Mammary epithelial cell (primary cell): ENCODE results near the gene BGN.

Source experiments
- EZH2 ChIP-seq: IDR thresholded peaks from 2 replicates; pipeline ENCODE4 v1.6.1; 2012; ENCODE audit warnings: low read length, inconsistent platforms, borderline replicate concordance
- TF ChIP-seq, protein P1 (sequence below), 2 donors: IDR thresholded peaks in 1 of 2; conservative IDR thresholded peaks in 1 of 2; 2 replicates each; pipeline ENCODE4 v1.5.1; 2011 to 2012; ENCODE audit warnings: inconsistent platforms in 2 of 2, low read length in 2 of 2, mild to moderate bottlenecking in 2 of 2, control low read depth in 1 of 2, low read depth in 1 of 2; ENCODE audit not compliant: insufficient read depth in 1 of 2; ENCODE audit errors: extremely low read depth in 1 of 2

DNA sequence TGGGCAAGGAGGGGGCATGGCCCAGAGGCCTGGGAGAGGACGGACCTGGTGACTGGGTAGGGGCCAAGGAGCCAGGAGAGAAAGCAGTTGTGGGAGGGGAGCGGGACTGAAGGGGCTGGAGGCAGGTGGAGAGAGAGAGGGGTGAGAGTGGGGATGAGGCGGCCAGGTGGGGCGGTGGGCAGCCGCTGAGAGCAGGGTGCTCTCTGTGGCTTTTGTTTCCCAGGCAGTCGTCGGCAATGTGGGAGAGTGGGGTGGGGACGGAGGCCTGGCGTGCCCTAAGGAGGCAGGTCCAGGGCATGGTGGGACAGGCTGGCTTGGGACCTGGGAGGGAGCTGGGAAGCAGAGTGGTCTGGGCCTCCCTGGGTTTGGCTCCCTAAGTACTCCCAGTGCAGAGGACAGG lies 19.5 kb downstream of the BGN start:
- TF ChIP-seq EZH2 = no peak
- TF ChIP-seq, protein P1, sequence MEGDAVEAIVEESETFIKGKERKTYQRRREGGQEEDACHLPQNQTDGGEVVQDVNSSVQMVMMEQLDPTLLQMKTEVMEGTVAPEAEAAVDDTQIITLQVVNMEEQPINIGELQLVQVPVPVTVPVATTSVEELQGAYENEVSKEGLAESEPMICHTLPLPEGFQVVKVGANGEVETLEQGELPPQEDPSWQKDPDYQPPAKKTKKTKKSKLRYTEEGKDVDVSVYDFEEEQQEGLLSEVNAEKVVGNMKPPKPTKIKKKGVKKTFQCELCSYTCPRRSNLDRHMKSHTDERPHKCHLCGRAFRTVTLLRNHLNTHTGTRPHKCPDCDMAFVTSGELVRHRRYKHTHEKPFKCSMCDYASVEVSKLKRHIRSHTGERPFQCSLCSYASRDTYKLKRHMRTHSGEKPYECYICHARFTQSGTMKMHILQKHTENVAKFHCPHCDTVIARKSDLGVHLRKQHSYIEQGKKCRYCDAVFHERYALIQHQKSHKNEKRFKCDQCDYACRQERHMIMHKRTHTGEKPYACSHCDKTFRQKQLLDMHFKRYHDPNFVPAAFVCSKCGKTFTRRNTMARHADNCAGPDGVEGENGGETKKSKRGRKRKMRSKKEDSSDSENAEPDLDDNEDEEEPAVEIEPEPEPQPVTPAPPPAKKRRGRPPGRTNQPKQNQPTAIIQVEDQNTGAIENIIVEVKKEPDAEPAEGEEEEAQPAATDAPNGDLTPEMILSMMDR (conservative IDR thresholded peaks at IDR 0.05 in 1 of 2, IDR thresholded peaks at IDR 0.05 in 1 of 2; ENCODE audit: extremely low read depth in 1 of 2, insufficient read depth in 1 of 2, low read depth in 1 of 2, low read length in 2 of 2) = no peak
